LNCAP (cell line): ENCODE data around the gene DLST.

Experiments
- TF ChIP-seq, protein P1 (sequence below): fragments of 450-650 bp; IDR thresholded peaks from 2 replicates; pipeline ENCODE4 v1.5.1; 2017; ENCODE audit warnings: mild to moderate bottlenecking

The DLST gene

DNA sequence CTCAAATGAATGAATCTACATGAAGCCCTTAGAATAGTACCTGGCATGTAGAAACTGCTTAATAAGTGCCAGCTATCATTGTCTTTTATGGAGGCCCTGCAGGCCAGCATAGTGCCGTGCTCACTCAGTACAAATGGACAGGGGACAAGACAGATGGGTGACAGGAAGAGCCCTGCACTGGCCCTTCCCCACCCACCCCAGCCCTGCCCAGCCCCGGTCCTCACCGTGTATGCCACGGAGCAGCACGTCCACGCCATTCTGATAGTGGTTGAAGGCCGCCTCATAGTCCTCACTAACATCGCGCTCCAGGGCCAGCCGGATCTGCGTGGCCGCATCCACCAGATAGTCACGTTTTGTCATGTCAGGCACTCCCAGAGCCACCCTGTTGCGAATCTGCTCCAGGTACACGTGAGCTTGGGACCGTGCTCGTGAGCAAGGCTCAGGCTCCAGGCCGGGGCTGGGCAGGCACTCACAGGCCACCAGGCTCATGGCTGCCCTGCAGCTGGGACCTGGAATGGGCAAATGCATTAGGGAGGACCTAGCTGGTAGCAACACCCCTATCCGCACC is 39.4 kb downstream of the DLST start:
- TF ChIP-seq, protein P1, sequence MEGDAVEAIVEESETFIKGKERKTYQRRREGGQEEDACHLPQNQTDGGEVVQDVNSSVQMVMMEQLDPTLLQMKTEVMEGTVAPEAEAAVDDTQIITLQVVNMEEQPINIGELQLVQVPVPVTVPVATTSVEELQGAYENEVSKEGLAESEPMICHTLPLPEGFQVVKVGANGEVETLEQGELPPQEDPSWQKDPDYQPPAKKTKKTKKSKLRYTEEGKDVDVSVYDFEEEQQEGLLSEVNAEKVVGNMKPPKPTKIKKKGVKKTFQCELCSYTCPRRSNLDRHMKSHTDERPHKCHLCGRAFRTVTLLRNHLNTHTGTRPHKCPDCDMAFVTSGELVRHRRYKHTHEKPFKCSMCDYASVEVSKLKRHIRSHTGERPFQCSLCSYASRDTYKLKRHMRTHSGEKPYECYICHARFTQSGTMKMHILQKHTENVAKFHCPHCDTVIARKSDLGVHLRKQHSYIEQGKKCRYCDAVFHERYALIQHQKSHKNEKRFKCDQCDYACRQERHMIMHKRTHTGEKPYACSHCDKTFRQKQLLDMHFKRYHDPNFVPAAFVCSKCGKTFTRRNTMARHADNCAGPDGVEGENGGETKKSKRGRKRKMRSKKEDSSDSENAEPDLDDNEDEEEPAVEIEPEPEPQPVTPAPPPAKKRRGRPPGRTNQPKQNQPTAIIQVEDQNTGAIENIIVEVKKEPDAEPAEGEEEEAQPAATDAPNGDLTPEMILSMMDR: no peak

DNA sequence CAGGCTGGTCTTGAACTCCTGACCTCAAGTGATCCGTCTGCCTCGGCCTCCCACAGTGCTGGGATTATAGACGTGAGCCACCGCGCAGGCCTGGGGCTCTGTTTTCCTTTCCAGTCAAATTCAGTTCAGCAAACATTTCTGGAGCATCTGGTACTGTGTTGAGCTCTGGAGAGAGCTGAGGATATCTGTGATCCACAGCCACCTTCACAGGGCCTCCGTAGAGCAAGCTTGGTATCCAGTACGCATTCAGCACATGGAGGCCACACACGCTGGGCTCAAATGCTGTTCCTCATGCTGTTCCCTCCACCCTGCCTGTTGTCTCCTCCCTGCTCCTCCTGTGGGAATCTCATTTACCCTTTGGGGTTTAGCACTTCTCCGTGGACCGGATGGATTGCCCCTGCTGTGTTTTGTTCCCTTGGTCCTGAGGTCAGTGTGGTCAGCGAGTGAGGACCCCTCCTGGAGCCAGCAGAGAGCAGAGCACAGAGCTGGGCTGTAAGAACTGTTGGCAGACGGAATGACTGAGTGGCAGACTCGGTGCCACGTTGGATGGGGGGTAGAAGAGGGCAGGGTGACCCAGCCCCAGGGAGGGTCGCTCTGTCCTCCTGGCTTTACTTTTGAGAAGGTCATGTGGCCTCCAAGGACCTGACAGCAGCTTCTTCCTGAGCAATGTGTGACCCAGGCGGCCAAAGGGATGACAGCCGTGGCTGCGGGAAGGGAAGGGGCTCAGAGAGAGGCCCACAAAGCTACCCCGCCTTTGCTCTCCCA is 40.5 kb downstream of the DLST start:
- TF ChIP-seq, protein P1: no peak

DNA sequence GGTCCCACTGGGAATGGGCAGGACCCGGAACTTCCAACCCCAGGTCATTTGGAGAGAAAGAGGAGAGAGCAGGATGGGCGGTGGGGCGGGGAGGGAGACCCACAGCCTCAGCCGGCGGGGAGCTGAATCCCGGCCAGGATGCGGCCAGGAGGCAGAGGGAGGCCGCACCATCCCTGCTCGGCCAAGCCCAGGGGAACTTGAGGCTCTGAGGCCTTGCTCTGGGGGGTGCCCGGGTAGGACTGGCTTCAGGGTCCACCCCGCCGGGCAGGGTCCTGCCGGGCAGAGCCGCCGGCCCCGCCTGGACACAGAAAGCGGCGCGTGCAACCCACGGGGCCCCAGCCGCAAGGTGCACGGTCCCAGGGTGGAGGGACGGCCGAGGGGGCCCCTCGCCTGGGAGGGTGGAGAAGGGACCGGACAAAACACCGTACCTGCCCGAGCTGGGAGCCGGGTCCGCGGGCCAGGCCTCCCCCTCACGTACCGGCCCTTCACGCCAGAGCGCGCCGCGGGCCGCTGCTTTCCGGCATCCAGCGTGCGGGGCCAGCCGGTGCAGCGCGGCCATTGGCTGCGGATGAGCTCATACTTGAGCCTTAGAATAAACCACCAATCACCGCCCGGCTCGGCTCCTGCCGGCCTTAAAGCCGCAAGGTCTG is 41.2 kb downstream of the DLST start, which contains the start of gene RPS6KL1:
Gene RPS6KL1 (minus strand): TSS at position 509 of the 650 bp plus-strand sequence. CDS start 1,719 bp downstream, outside the sequence.
- TF ChIP-seq, protein P1: no peak

DNA sequence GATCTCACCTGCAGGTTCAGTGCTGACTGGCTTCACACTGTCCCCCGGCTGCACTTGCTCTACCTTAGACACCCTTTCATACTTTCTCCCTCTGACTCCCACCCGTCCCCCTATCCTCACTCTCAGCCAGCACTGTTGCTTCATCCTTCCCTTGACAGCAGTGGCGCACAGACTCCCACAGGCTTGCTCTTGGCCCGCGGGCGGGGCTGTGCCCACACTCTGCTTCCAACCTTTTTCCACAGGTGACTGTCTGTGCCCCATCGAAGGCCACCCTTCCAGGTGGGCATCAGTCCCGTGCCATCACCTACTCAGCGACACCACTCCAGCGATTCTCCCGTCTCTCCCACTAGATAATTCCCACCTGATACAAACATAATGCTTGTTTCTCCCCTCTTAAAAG is 42.3 kb downstream of the DLST start:
- TF ChIP-seq, protein P1: no peak

DNA sequence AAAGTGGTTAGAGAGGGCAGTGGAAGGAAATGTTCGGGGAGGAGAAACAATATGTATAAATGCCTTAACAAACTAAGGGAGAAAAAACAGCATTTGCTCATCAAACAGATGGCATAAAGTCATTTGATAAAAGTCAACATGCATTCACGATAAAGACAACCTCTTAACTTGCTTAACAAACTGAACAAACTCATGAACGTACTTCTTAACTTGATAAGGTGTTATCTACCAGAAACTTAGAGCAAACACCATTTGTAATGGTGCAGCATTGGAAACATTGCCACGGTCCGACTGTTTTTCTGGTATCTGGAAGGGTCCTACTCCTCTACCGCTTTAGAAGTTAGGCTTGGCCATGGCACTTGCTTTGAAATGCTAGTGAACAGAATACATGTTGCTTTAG is 45.5 kb downstream of the DLST start:
- TF ChIP-seq, protein P1: no peak

DNA sequence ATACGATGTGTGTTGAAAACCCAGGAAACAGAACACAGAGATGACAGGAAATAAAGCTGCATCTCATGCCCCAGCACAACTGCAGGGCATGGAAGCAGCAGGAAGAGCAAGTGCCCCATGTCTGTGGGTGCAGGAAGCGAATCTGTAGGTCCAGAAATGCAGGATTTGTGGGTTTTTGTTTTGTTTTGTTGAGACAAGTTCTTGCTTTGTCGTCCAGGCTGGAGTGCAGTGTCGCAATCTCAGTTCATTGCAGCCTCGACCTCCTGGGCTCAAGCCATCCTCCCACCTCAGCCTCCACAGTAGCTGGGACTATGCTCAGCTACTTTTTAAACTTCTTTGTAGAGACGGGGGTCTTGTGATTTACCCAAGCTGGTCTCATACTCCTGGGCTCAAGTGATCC is 47.5 kb downstream of the DLST start:
- TF ChIP-seq, protein P1: no peak

DNA sequence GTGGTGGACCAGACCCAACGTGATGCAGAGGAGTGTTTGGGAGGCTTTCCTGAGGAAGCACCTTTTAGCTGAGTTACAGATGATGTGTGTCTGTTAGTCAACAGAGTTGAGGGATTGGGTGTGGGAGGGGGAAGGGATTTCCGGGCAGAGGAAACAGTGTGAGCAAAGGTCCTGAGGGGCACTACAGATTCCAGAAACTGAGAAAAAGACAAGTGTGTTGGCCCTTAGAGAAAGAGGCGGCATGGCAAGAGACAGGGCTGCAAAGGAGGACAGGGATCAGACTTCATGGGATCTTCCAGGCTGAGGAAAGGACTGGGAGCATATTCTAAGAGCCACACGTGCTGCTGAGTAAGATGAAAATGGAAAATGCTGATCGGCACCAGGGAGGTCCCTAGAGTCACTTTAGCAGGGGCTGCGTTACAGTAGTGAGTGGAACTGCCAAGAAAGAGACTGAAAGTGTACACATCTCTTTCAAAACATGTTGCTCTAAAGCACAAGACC is 50.7 kb downstream of the DLST start:
- TF ChIP-seq, protein P1: no peak
